ENCODE results near the gene SMIM45.

Gene SMIM45

GRCh38 chr22:41940832-41941765, 10.9 kb upstream of the SMIM45 start:
- TF ChIP-seq CREB1 (IDR thresholded peaks at IDR 0.05; ENCODE audit: low read depth) (no peak), NFIC (IDR thresholded peaks at IDR 0.05) (no peak), USF1 (IDR thresholded peaks at IDR 0.05) (no peak), ZBTB7A (IDR thresholded peaks at IDR 0.05; ENCODE audit: low read depth) (no peak), REST (IDR thresholded peaks at IDR 0.05; ENCODE audit: low read depth) (no peak), RAD21 (IDR thresholded peaks at IDR 0.05; ENCODE audit: low read depth) (peak; percentile 89)

GRCh38 chr22:41943661-41944209, 8.2 kb upstream of the SMIM45 start:
- TF ChIP-seq MAX (IDR thresholded peaks at IDR 0.05), result no peak
- TF ChIP-seq NFIC (IDR thresholded peaks at IDR 0.05), result no peak
- no peak for TF ChIP-seq RAD21 (IDR thresholded peaks at IDR 0.05; ENCODE audit: low read depth)
- no peak for TF ChIP-seq TEAD4 (IDR thresholded peaks at IDR 0.05)
- TF ChIP-seq TAF1 (IDR thresholded peaks at IDR 0.05; ENCODE audit: low read depth), result no peak
- no peak for TF ChIP-seq EP300 (IDR thresholded peaks at IDR 0.05; ENCODE audit: borderline replicate concordance)
- no peak for TF ChIP-seq CREB1 (IDR thresholded peaks at IDR 0.05; ENCODE audit: low read depth)
- no peak for TF ChIP-seq CEBPB (IDR thresholded peaks at IDR 0.05)
- TF ChIP-seq EGR1 (IDR thresholded peaks at IDR 0.05), result no peak
- TF ChIP-seq FOXM1 (IDR thresholded peaks at IDR 0.05; ENCODE audit: borderline replicate concordance, low read depth), result no peak
- no peak for TF ChIP-seq USF1 (IDR thresholded peaks at IDR 0.05)
- TF ChIP-seq REST (IDR thresholded peaks at IDR 0.05; ENCODE audit: low read depth), result no peak
- no peak for TF ChIP-seq ZBTB7A (IDR thresholded peaks at IDR 0.05; ENCODE audit: low read depth)
- TF ChIP-seq TCF12 (IDR thresholded peaks at IDR 0.05; ENCODE audit: low read depth), result no peak

- TF ChIP-seq ZBTB7A (IDR thresholded peaks at IDR 0.05; ENCODE audit: low read depth) (peak; percentile 97), CEBPB (IDR thresholded peaks at IDR 0.05) (no peak), CREB1 (IDR thresholded peaks at IDR 0.05; ENCODE audit: low read depth) (no peak), RAD21 (IDR thresholded peaks at IDR 0.05; ENCODE audit: low read depth) (no peak), TCF12 (IDR thresholded peaks at IDR 0.05; ENCODE audit: low read depth) (peak; percentile 46; the same call in 1 of the 2 replicates), YY1 (IDR thresholded peaks at IDR 0.05; ENCODE audit: low read depth) (peak; percentile 75), EGR1 (IDR thresholded peaks at IDR 0.05) (peak; percentile 56; the same call in 1 of the 2 replicates), FOXM1 (IDR thresholded peaks at IDR 0.05; ENCODE audit: borderline replicate concordance, low read depth) (peak; percentile 47; the same call in 1 of the 2 replicates), REST (IDR thresholded peaks at IDR 0.05; ENCODE audit: low read depth) (no peak), NFIC (IDR thresholded peaks at IDR 0.05) (peak; percentile 67), EP300 (IDR thresholded peaks at IDR 0.05; ENCODE audit: borderline replicate concordance) (peak; percentile 46), TEAD4 (IDR thresholded peaks at IDR 0.05) (no peak), TAF1 (IDR thresholded peaks at IDR 0.05; ENCODE audit: low read depth) (peak; percentile 35; the same call in 1 of the 2 replicates), USF1 (IDR thresholded peaks at IDR 0.05) (peak; percentile 96), MAX (IDR thresholded peaks at IDR 0.05) (peak; percentile 83)
Measured at GRCh38 chr22:41946629-41947423, 5.1 kb upstream of the SMIM45 start, which contains the start of gene CENPM. CENPM (minus strand) TSS chr22:41947152; CDS start chr22:41947076, 76 bp downstream.
